GM23338 (cell line): ENCODE measurements around the gene LEP. TPM values are rescaled to one million over a fixed set of nuclear protein-coding genes. Genes with fewer than 3 reads are reported as not detected.

ENCODE experiments used
- ATAC-seq: fragments of 200-7000 bp; cut with Tn5 transposase; 3 replicates; pipeline ENCODE4 v1.9.1; 2020
- DNase-seq: peaks from one replicate; pipeline ENCODE4 v3.0.0-alpha.2; 2015; ENCODE audit warnings: low spot score
- H2AFZ ChIP-seq: fragments of 200-600 bp; sonication (generic); 2 replicates; pipeline ENCODE4 v1.8.0; 2016; ENCODE audit warnings: antibody characterized with exemption, mild to moderate bottlenecking, moderate library complexity
- H3F3A ChIP-seq: fragments of 200-600 bp; sonication (generic); replicated peaks from 2 replicates; pipeline ENCODE4 v1.8.0; 2017; ENCODE audit warnings: antibody characterized with exemption, mixed run types, low read depth
- H3K27ac ChIP-seq: fragments of 200-600 bp; sonication (generic); 2 replicates; pipeline ENCODE4 v1.6.1; 2016; ENCODE audit warnings: low read depth
- H3K27me3 ChIP-seq: fragments of 200-600 bp; sonication (generic); 2 replicates; pipeline ENCODE4 v1.8.0; 2016; ENCODE audit warnings: mild to moderate bottlenecking, mixed run types, moderate library complexity; ENCODE audit not compliant: insufficient read depth
- H3K36me3 ChIP-seq: fragments of 200-600 bp; sonication (generic); 2 replicates; pipeline ENCODE4 v1.8.0; 2016; ENCODE audit warnings: mild to moderate bottlenecking; ENCODE audit not compliant: insufficient read depth
- H3K4me1 ChIP-seq: fragments of 200-600 bp; sonication (generic); 2 replicates; pipeline ENCODE4 v1.8.0; 2016; ENCODE audit warnings: mild to moderate bottlenecking, moderate library complexity; ENCODE audit not compliant: insufficient read depth
- H3K4me2 ChIP-seq: fragments of 200-600 bp; sonication (generic); 2 replicates; pipeline ENCODE4 v1.7.1; 2017; ENCODE audit warnings: mixed run types
- H3K4me3 ChIP-seq: fragments of 200-600 bp; sonication (generic); 2 replicates; pipeline ENCODE4 v1.6.1; 2016; ENCODE audit warnings: mixed run types
- H3K79me2 ChIP-seq: fragments of 200-600 bp; sonication (generic); replicated peaks from 2 replicates; pipeline ENCODE4 v1.8.0; 2017; ENCODE audit warnings: mild to moderate bottlenecking; ENCODE audit not compliant: insufficient read depth
- H3K9me2 ChIP-seq: fragments of 200-600 bp; sonication (generic); 2 replicates; pipeline ENCODE4 v1.8.0; 2017; ENCODE audit not compliant: insufficient read depth
- H4K20me1 ChIP-seq: fragments of 200-600 bp; sonication (generic); replicated peaks from 2 replicates; pipeline ENCODE4 v1.8.0; 2017; ENCODE audit warnings: mild to moderate bottlenecking; ENCODE audit not compliant: insufficient read depth
- H3K27ac Mint-ChIP-seq: 2 replicates; pipeline ENCODE4 v1.8.0; 2020; ENCODE audit warnings: inconsistent platforms, mild to moderate bottlenecking, moderate library complexity, mixed read lengths
- H3K27me3 Mint-ChIP-seq: 3 replicates; pipeline ENCODE4 v1.8.0; 2022; ENCODE audit warnings: low read depth, mild to moderate bottlenecking, moderate library complexity, mixed read lengths, inconsistent platforms; ENCODE audit not compliant: insufficient read depth, poor library complexity
- H3K36me3 Mint-ChIP-seq: 3 replicates; pipeline ENCODE4 v1.8.0; 2021; ENCODE audit warnings: low read depth, mild to moderate bottlenecking, inconsistent platforms, moderate library complexity, mixed read lengths
- H3K4me1 Mint-ChIP-seq: 3 replicates; pipeline ENCODE4 v1.8.0; 2020; ENCODE audit warnings: mild to moderate bottlenecking, inconsistent platforms, mixed read lengths
- H3K4me3 Mint-ChIP-seq: 3 replicates; pipeline ENCODE4 v1.8.0; 2021; ENCODE audit warnings: moderate library complexity, mild to moderate bottlenecking, inconsistent platforms, mixed read lengths
- H3K9me3 Mint-ChIP-seq: 3 replicates; pipeline ENCODE4 v1.8.0; 2020; ENCODE audit warnings: moderate library complexity, mild to moderate bottlenecking, inconsistent platforms, mixed read lengths
- CREB1 ChIP-seq: fragments of 250-450 bp; sonication (Bioruptor Pico); IDR thresholded peaks from 2 replicates; pipeline ENCODE4 v1.5.0; 2020; ENCODE audit warnings: low read depth, mild to moderate bottlenecking, moderate library complexity
- CTCF ChIP-seq, 2 experiments: fragments of 200-600 bp in 1 of 2; sonication (generic) in 1 of 2; conservative IDR thresholded peaks; 2 replicates each; pipeline versions ENCODE4 v1.5.1 to v1.6.1; 2016 to 2017; ENCODE audit warnings: antibody characterized with exemption in 2 of 2, low read depth in 2 of 2, mild to moderate bottlenecking in 2 of 2, moderate library complexity in 1 of 2
- ETS1 ChIP-seq: IDR thresholded peaks from 2 replicates; pipeline ENCODE4 v1.6.1; 2016; ENCODE audit warnings: antibody characterized with exemption
- EZH2 ChIP-seq: fragments of 200-600 bp; sonication (generic); IDR thresholded peaks from one replicate; pipeline ENCODE4 v1.8.0; 2017; ENCODE audit warnings: antibody characterized with exemption, mild to moderate bottlenecking, low read depth; ENCODE audit not compliant: unreplicated experiment
- EZH2phosphoT487 ChIP-seq: fragments of 200-600 bp; sonication (generic); IDR thresholded peaks from one replicate; pipeline ENCODE4 v1.8.1; 2018; ENCODE audit warnings: antibody characterized with exemption; ENCODE audit not compliant: unreplicated experiment
- JUNB ChIP-seq: IDR thresholded peaks from one replicate; pipeline ENCODE4 v1.6.1; 2016; ENCODE audit warnings: antibody characterized with exemption; ENCODE audit not compliant: unreplicated experiment
- NANOG ChIP-seq: IDR thresholded peaks from 2 replicates; pipeline ENCODE4 v1.6.1; 2016; ENCODE audit warnings: antibody characterized with exemption, borderline replicate concordance
- POLR2AphosphoS5 ChIP-seq: IDR thresholded peaks from 2 replicates; pipeline ENCODE4 v1.6.1; 2016; ENCODE audit warnings: antibody characterized with exemption, low read depth
- REST ChIP-seq: IDR thresholded peaks from one replicate; pipeline ENCODE4 v1.6.1; 2018; ENCODE audit warnings: antibody characterized with exemption; ENCODE audit not compliant: unreplicated experiment
- STAT1 ChIP-seq: IDR thresholded peaks from one replicate; pipeline ENCODE4 v1.6.1; 2016; ENCODE audit warnings: antibody characterized with exemption; ENCODE audit not compliant: unreplicated experiment
- ZNF114 ChIP-seq: fragments of 250-450 bp; sonication (Bioruptor Pico); IDR thresholded peaks from 2 replicates; pipeline ENCODE4 v1.5.0; 2020; ENCODE audit warnings: mild to moderate bottlenecking, moderate library complexity
- ZNF331 ChIP-seq: fragments of 250-450 bp; sonication (Bioruptor Pico); IDR thresholded peaks from 2 replicates; pipeline ENCODE4 v1.5.0; 2020; ENCODE audit warnings: low read depth, mild to moderate bottlenecking, moderate library complexity
- ZNF462 ChIP-seq: fragments of 250-450 bp; sonication (Bioruptor Pico); IDR thresholded peaks from 2 replicates; pipeline ENCODE4 v1.5.0; 2020; ENCODE audit warnings: mild to moderate bottlenecking, moderate library complexity
- polyA plus RNA-seq: library from polyadenylated mRNA; unstranded; fragments of >200 nt; fragmentation: Nextera tagmentation; extraction: Ambion mirVana; gene quantifications from 2 replicates; pipeline ENCODE4 v1.2.1, GENCODE V29; 2016
- total RNA-seq: library from RNA; depleted of rRNA; stranded (reverse); fragments of >200 nt; shearing (Covaris generic); gene quantifications from 2 replicates; pipeline ENCODE4 v1.2.3, GENCODE V29; 2014

Gene LEP
- total and polyA plus RNA-seq, 2 experiments from 2014 or later: not detected

GRCh38 chr7:128243273-128243672 is 2.2 kb downstream of the LEP start (continued):
- TF ChIP-seq ZNF114 (CRISPR knock-in tag): no peak
- TF ChIP-seq CREB1 (CRISPR knock-in tag): no peak
- TF ChIP-seq NANOG: no peak
- no peak for TF ChIP-seq POLR2AphosphoS5
- TF ChIP-seq STAT1: no peak
- TF ChIP-seq EZH2phosphoT487: no peak

GRCh38 chr7:128244861-128245260 is 3.8 kb downstream of the LEP start:
- Histone ChIP-seq H3K79me2 (no peaks in the 10 kb centered on the region), H3K27me3 (no peaks in the 10 kb centered on the region), H3K4me1 (no peaks in the 10 kb centered on the region), H3F3A (no peaks in the 10 kb centered on the region), H4K20me1 (no peaks in the 10 kb centered on the region), H3K4me3 (no peak overlapping the region), H3K36me3 (no peaks in the 10 kb centered on the region), H3K9me2 (peaks cover 13% of the 10 kb centered on the region), H2AFZ (no peak overlapping the region), H3K27ac (no peak overlapping the region), H3K4me2 (no peak overlapping the region)
- no peak for DNase-seq
- H3K36me3 Mint-ChIP-seq: peaks cover 3% of the 10 kb centered on the region; the same call in 1 of the 3 replicates
- TF ChIP-seq STAT1: no peak
- TF ChIP-seq REST: no peak
- no peak for TF ChIP-seq EZH2
- no peak for TF ChIP-seq NANOG
- TF ChIP-seq ETS1: no peak
- TF ChIP-seq ZNF462 (CRISPR knock-in tag): no peak
- no peak for TF ChIP-seq CREB1 (CRISPR knock-in tag)
- TF ChIP-seq JUNB: no peak
- TF ChIP-seq POLR2AphosphoS5: no peak
- no peak for TF ChIP-seq ZNF114 (CRISPR knock-in tag)
- no peak for TF ChIP-seq ZNF331 (CRISPR knock-in tag)
- no peak for TF ChIP-seq EZH2phosphoT487
- no peak for TF ChIP-seq CTCF (conservative IDR thresholded peaks at IDR 0.05; ENCODE audit: low read depth in 2 of 2)
- peaks cover 5% of the 10 kb centered on the region; the same call in 1 of the 3 replicates for H3K4me1 Mint-ChIP-seq
- no peak for ATAC-seq
- H3K9me3 Mint-ChIP-seq: peaks cover 6% of the 10 kb centered on the region
- H3K27ac Mint-ChIP-seq: no peak overlapping the region
- H3K4me3 Mint-ChIP-seq: no peak overlapping the region
- H3K27me3 Mint-ChIP-seq: peaks cover 9% of the 10 kb centered on the region
